Body of pancreas (tissue), 4 donors: ENCODE measurements around the gene SCAMP4. TPM values are rescaled to one million over a fixed set of nuclear protein-coding genes. Genes with fewer than 3 reads are reported as not detected.
A peak's percentile ranks its signal among the peaks of the same experiment; 100 is the strongest.

Experiments
- ATAC-seq: fragments of 150-250 bp; one replicate; pipeline ENCODE4 v1.9.1; 2016
- DNase-seq, 4 donors: peaks; one replicate each; pipeline ENCODE4 v3.0.0-alpha.2; 2019
- H3K27ac ChIP-seq, 4 donors: fragments of 200-600 bp; sonication (generic); 1 replicate in 3 of 4; 2 replicates in 1 of 4; pipeline versions ENCODE4 v1.5.1 to v1.6.1; 2016 to 2019; ENCODE audit warnings: mild to moderate bottlenecking in 1 of 4, mixed read lengths in 1 of 4, moderate library complexity in 1 of 4
- H3K27me3 ChIP-seq, 2 donors: fragments of 200-600 bp; sonication (generic); one replicate each; pipeline ENCODE4 v1.6.0; 2016; ENCODE audit warnings: mild to moderate bottlenecking in 1 of 2
- H3K36me3 ChIP-seq, 2 donors: fragments of 200-600 bp; sonication (generic); replicated peaks in 1 of 2; 2 replicates each; pipeline ENCODE4 v1.5.1; 2016; ENCODE audit warnings: low read depth in 2 of 2; ENCODE audit not compliant: insufficient read depth in 1 of 2
- H3K4me1 ChIP-seq: fragments of 200-600 bp; sonication (generic); one replicate; pipeline ENCODE4 v1.6.0; 2016
- H3K4me3 ChIP-seq, 2 donors: fragments of 200-600 bp; sonication (generic); 1 replicate in 1 of 2; 2 replicates in 1 of 2; pipeline ENCODE4 v1.5.1; 2016 to 2019
- H3K9me3 ChIP-seq, 3 donors: fragments of 200-600 bp; sonication (generic); 1 replicate in 2 of 3; 2 replicates in 1 of 3; pipeline ENCODE4 v1.5.1; 2016
- CTCF ChIP-seq, 7 experiments: fragments of 450-650 bp in 4 of 7; fragments of 200-600 bp in 3 of 7; sonication (generic) in 3 of 7; IDR thresholded peaks; one replicate each; pipeline ENCODE4 v1.5.1; 2016 to 2019; ENCODE audit warnings: antibody characterized with exemption in 7 of 7
- POLR2A ChIP-seq, 3 donors: fragments of 450-650 bp; IDR thresholded peaks; one replicate each; pipeline ENCODE4 v1.6.1; 2016; ENCODE audit warnings: antibody characterized with exemption in 3 of 3, mild to moderate bottlenecking in 2 of 3
- WGBS, 2 donors: methylation state at CpG; one replicate each; pipeline ENCODE4 v1.1.5; 2017; 5-methylcytosine and 5-hydroxymethylcytosine counted together
- intact Hi-C: fragments of 100-400 bp; cut with DNase I; formaldehyde crosslinking; loops from one replicate; pipeline ENCODE4 v1.15.1; 2023
- total RNA-seq, 2 donors: library from RNA; depleted of rRNA; stranded (reverse); fragments of >200 nt; gene quantifications; one replicate each; pipeline ENCODE4 v1.1.0, GENCODE V29; 2016

Gene SCAMP4
- total RNA-seq, 2 donors from 2014 or later: 37.6 to 67.2 TPM

- peak overlapping the region in 2 of 4 donors; percentile 78 to 81 for H3K27ac ChIP-seq
- H3K27me3 ChIP-seq: no peaks in the 10 kb centered on the region
- intact Hi-C loops: no loop called here
- TF ChIP-seq CTCF (IDR thresholded peaks at IDR 0.05): no peak
- no peak for TF ChIP-seq POLR2A (IDR thresholded peaks at IDR 0.05)
- H3K4me3 ChIP-seq: no peak overlapping the region
- ATAC-seq (no peak), DNase-seq (no peak)
- no peaks in the 10 kb centered on the region for H3K9me3 ChIP-seq
- WGBS, 2 donors: 64 to 76% methylated on average over 20 to 24 of the region's 31 CpGs
- peaks cover 41% of the 10 kb centered on the region for H3K4me1 ChIP-seq
- no peaks in the 10 kb centered on the region for H3K36me3 ChIP-seq
Measured at GRCh38 chr19:1882089-1882785, 23.0 kb upstream of the SCAMP4 start.

GRCh38 chr19:1882786-1883692 is 22.2 kb upstream of the SCAMP4 start:
- intact Hi-C loops: no loop called here
- Histone ChIP-seq H3K27ac (peak overlapping the region in 2 of 4 donors; percentile 78 to 81), H3K4me3 (no peak overlapping the region), H3K9me3 (no peaks in the 10 kb centered on the region), H3K27me3 (no peaks in the 10 kb centered on the region), H3K36me3 (no peaks in the 10 kb centered on the region), H3K4me1 (peaks cover 41% of the 10 kb centered on the region)
- WGBS, 2 donors: 65 to 72% methylated on average over 17 to 22 of the region's 25 CpGs
- DNase-seq (no peak), ATAC-seq (no peak)
- no peak for TF ChIP-seq POLR2A (IDR thresholded peaks at IDR 0.05)
- TF ChIP-seq CTCF (IDR thresholded peaks at IDR 0.05): no peak

GRCh38 chr19:1883784-1884183 is 21.4 kb upstream of the SCAMP4 start:
- no peak for TF ChIP-seq CTCF (IDR thresholded peaks at IDR 0.05)
- no peak for TF ChIP-seq POLR2A (IDR thresholded peaks at IDR 0.05)
- 18 to 24% methylated on average over 8 of the region's 8 CpGs for WGBS, 2 donors
- no peak for ATAC-seq

GRCh38 chr19:1884291-1884718 is 20.9 kb upstream of the SCAMP4 start:
- Histone ChIP-seq H3K36me3 (no peaks in the 10 kb centered on the region), H3K27ac (peak overlapping the region in 3 of 4 donors; percentile 63 to 81 (median 78)), H3K4me3 (peak overlapping the region; percentile 61 to 82), H3K4me1 (peaks cover 41% of the 10 kb centered on the region), H3K27me3 (no peaks in the 10 kb centered on the region), H3K9me3 (no peaks in the 10 kb centered on the region)
- ATAC-seq (peak; percentile 1), DNase-seq (no peak)
- no peak for TF ChIP-seq POLR2A (IDR thresholded peaks at IDR 0.05)
- TF ChIP-seq CTCF (IDR thresholded peaks at IDR 0.05): no peak
- intact Hi-C loops: no loop called here
- WGBS, 2 donors: 0 to 3% methylated on average over 6 to 11 of the region's 11 CpGs

More at GRCh38 chr19:1883784-1884183, 21.4 kb upstream of the SCAMP4 start:
- H3K4me1 ChIP-seq: peaks cover 41% of the 10 kb centered on the region
- H3K36me3 ChIP-seq: no peaks in the 10 kb centered on the region
- peak overlapping the region in 3 of 4 donors; percentile 63 to 81 (median 78) for H3K27ac ChIP-seq
- DNase-seq: no peak
- intact Hi-C loops: no loop called here
- H3K4me3 ChIP-seq: no peak overlapping the region
- H3K9me3 ChIP-seq: no peaks in the 10 kb centered on the region
- no peaks in the 10 kb centered on the region for H3K27me3 ChIP-seq
